ENCODE results near the gene DGKA.
A peak's percentile ranks its signal among the peaks of the same experiment; 100 is the strongest.

Gene DGKA

DNA sequence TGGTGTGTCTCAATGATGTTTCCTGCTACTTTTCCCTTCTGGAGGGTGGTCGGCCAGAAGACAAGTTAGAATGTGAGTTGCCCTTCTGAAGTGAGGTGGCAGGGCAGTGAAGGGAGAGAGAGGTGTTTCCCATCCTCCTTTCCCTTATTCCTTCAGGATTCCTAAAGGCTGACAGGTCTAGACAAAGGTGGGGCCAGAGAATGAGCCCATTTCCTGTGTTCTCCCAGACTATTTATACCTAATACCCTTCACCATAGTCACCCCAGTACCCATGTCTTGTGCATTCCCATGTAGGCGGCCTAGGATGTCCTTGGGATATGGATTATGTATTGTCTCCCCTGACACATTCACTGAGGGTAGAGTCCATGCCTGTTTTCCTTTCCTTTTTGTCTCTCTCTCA, 7.0 kb downstream of the DGKA start:
- DNase-seq (ENCODE audit: insufficient read length, low spot score): no peak
- TF ChIP-seq POLR2A (IDR thresholded peaks at IDR 0.05; ENCODE audit: low read depth, low read length): no peak
- no peak for FAIRE-seq

DNA sequence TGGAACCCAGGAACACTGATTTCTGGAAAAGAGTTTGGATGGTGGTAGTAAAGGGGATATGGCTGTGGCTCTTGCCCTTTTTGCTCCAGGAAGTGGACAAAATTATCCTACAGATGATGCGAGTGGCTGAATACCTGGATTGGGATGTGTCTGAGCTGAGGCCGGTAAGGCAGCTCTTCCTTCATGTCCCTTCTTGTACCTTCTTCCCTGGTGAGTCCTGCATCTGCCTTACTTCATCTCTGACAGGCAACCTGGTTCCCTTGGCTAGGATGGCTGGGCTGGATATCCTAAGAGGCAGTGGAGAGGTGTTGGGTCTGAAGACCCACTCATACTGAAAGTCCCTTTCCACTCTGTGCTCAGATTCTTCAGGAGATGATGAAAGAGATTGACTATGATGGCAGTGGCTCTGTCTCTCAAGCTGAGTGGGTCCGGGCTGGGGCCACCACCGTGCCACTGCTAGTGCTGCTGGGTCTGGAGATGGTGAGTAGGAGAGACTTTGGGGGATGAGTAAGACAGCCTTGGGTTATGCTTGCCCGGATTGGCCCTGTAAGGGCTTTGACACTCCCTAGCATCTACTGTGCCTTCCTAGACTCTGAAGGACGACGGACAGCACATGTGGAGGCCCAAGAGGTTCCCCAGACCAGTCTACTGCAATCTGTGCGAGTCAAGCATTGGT, 8.0 kb downstream of the DGKA start:
- no peak for FAIRE-seq
- TF ChIP-seq POLR2A (IDR thresholded peaks at IDR 0.05; ENCODE audit: low read depth, low read length): no peak
- no peak for DNase-seq (ENCODE audit: insufficient read length, low spot score)

DNA sequence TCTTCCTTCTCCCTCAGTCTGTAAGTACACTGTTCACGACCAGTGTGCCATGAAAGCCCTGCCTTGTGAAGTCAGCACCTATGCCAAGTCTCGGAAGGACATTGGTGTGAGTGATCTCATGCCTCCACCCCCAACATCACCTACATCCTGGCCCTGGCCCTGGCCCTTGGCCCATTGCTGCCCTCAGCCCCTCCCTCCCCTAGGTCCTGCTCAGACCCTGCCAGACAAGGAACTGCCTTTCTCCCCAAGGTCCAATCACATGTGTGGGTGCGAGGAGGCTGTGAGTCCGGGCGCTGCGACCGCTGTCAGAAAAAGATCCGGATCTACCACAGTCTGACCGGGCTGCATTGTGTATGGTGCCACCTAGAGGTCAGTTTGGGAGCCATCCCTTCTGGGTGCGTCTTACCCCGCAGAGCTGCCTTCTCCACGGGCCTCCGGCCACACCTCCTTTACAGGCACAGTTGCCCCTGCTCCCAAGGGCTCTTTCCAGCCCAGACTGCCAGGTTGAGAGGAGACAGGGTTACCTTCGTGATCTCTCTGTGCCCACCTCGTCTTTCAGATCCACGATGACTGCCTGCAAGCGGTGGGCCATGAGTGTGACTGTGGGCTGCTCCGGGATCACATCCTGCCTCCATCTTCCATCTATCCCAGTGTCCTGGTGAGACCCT, 9.2 kb downstream of the DGKA start:
- DNase-seq (ENCODE audit: insufficient read length, low spot score): peak; percentile 81
- peak; percentile 78 for FAIRE-seq
- TF ChIP-seq POLR2A (IDR thresholded peaks at IDR 0.05; ENCODE audit: low read depth, low read length): no peak

DNA sequence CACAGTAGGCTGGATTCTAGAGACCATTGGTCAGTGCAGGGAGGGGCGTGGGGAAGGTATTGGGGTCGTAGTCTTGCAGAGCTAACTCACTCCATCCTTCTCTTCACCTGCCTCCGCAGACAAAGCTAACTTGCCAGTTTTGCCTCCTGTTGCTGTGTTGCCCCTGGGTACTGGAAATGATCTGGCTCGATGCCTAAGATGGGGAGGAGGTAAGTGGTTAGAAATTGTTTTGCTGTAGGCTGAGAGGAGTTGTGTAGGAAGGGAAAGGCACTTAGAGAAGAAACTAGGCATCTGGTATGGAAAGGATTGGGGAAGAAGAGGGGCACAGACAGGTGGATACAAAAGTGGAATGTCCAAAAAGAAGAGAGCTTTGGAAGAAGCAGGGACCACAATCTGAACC, 11.1 kb downstream of the DGKA start:
- no peak for DNase-seq (ENCODE audit: insufficient read length, low spot score)
- no peak for FAIRE-seq
- TF ChIP-seq POLR2A (IDR thresholded peaks at IDR 0.05; ENCODE audit: low read depth, low read length): no peak

DNA sequence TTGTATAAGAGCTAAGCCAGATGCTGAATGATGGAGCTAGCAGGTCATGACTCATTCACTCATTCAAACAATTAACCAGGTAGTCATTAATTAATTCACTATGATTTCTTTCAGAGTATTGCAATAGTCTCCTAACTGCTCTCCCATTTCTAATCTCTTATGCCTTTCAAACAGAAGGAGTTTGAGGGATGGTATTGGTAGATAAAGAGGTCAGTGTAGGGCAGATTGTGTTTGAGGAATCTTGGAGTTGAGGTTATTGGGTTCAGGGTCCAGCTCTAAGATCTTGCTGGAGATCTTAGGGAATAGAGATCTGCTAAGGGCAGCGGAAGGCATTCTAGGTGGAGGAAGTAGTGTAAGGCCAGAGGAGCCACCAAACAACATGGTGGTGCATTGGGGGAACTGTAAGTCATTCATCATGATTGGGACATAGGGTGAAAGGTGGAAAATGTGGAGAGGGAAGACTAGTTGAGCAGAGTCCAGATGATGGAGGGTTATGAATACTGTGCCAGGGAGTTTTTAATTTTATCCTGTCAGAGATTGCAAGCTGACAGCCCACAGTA, 11.7 kb downstream of the DGKA start:
- no peak for TF ChIP-seq POLR2A (IDR thresholded peaks at IDR 0.05; ENCODE audit: low read depth, low read length)
- DNase-seq (ENCODE audit: insufficient read length, low spot score) (no peak), FAIRE-seq (no peak)

DNA sequence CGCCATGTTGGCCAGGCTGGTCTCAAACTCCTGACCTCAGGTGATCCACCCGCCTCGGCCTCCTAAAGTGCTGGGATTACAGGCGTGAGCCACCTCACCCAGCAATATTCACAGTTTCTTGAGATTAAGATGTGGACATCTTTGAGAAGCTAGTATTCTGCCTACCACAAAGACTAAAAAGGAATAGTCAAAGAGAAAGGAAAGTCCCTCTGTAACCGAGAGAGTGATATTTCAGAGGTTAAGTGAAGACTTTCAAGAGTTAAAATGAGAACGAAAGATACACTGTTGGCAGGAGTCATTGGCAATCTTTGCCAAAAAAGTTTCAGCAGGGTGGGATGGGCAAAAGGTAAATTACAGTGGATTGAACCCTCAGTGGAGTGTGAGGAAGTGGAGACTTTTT, 15.6 kb downstream of the DGKA start:
- no peak for FAIRE-seq
- TF ChIP-seq POLR2A (IDR thresholded peaks at IDR 0.05; ENCODE audit: low read depth, low read length): no peak

DNA sequence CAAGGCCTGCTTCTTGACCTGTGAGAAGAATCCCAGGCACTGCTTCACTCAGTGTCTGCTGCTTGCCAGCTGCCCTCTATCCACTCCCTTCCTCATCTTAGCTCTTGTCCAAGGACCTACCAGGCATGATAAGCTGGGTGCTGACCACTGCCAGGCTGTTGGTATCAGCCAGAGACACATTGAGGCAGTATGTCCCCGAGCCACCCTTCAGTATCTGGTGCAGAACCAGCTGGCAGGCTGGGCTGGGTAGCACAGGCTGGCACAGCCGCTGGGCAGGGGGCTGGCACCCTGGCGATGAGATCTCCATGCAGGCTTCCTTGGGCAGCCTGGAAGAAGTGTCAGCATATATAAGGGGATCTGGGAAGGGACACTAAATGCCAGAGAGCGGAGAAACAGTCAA, 24.4 kb downstream of the DGKA start:
- DNase-seq (ENCODE audit: insufficient read length, low spot score): no peak
- TF ChIP-seq POLR2A (IDR thresholded peaks at IDR 0.05; ENCODE audit: low read depth, low read length): no peak
- FAIRE-seq: no peak

More for the DNA sequence above, 15.6 kb downstream of the DGKA start:
- no peak for DNase-seq (ENCODE audit: insufficient read length, low spot score)

DNA sequence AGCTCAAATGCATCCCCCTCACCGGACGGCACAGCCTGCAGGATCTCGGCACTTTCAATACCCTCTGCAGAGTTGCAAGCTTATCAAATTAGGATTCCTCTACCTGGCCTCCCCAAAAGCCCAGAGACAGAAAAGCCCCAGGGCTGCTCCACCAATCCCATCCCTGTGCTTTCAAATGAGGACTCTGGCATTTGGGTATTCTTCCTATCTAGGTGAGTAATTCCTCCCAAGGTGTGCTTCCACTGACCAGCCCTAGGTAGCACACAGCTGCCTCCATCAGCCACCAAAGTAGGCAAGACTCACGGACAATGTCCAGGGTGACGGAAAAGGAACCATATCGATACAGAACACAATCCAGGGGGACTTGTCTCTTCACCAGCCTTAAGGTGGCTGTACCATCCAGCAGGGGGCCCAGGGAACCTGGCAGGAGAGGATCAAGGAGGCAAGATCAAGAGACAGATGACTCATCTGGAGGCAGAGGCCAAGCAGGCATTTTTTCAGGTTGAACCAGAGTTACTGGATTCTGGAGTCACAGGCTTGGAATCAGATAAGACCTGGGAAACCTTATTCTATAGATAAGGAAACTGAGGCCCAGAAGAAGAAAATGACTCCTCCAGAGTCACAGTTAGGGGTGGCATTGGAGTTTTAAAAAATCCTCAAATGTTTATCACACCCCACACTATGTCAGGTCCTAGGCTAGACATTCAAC, 25.0 kb downstream of the DGKA start:
- DNase-seq (ENCODE audit: insufficient read length, low spot score) (no peak), FAIRE-seq (no peak)
- TF ChIP-seq POLR2A (IDR thresholded peaks at IDR 0.05; ENCODE audit: low read depth, low read length): no peak

DNA sequence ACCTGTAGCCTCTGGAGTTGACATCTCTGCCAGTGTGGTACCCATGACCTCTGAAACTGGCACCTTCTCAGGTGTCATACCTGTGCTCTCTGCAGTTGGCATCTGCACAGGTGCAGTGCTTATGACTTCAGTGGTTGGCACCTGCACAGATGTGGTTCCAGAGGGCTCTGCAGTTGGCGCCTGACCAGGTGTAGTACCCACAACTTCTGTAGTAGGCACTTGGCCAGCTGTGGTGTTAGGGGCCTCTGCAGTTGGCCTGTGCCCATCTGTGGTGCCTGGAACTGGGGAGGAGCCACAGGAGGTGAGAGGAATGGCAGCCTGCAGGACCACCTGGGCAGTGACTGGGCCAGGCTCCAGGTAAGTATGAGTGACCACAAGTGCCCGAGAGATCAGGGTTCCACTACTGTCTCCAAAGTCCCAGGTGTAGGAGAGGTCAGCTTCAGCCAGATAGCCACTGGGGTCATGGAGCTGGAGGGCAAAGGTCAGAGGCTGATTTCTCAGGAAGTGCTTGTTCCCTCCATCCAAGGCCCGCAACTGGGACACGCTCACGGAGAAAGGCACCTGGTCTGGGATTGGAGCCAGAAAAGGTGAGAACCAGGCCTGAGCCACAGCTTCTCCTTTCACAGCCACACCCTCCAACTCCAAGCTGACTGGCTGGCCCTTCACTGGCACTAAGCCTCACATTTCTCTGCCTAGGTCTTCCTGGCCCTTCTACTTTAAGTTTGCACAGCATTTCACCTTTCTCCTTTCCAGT, 26.3 kb downstream of the DGKA start:
- DNase-seq (ENCODE audit: insufficient read length, low spot score) (no peak), FAIRE-seq (no peak)
- no peak for TF ChIP-seq POLR2A (IDR thresholded peaks at IDR 0.05; ENCODE audit: low read depth, low read length)

DNA sequence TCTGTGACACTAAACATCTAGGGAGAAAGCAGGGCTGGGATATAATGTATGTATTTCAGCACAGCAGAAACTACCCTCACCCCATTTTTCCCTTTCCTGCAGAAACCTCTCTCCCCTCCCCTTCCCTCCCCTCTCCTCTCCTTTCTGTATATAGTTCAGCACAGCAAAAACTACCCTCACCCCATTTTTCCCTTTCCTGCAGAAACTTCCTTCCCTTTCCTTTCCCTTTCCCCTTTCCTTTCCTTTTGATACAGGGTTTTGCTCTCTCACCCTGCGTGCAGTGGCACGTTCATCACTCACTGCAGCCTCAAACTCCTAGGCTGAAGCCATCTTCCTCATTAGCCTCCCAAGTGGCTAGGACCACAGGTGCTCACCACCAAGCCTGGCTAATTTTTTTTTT, 32.8 kb downstream of the DGKA start:
- FAIRE-seq (no peak), DNase-seq (ENCODE audit: insufficient read length, low spot score) (no peak)
- TF ChIP-seq POLR2A (IDR thresholded peaks at IDR 0.05; ENCODE audit: low read depth, low read length): no peak

DNA sequence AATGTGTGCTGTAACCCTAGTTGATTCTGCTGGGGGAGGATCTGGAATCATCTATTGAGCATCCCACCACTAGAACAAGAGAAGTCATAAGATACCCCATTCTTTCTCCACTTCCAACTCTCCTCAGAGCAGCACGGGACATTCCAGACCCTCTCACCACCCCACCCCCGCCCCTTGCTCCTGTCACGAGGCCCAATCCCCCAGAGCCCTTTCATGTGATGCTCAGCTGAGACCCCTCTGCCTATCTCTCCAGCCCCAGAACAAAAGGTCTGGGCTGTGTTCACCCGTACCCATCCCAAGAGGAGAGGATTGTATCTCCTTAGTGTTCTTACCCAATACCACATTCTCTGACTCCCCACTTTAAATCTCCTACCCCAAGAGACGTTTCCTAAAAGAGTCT, 34.3 kb downstream of the DGKA start:
- no peak for FAIRE-seq
- TF ChIP-seq POLR2A (IDR thresholded peaks at IDR 0.05; ENCODE audit: low read depth, low read length): no peak
- no peak for DNase-seq (ENCODE audit: insufficient read length, low spot score)

DNA sequence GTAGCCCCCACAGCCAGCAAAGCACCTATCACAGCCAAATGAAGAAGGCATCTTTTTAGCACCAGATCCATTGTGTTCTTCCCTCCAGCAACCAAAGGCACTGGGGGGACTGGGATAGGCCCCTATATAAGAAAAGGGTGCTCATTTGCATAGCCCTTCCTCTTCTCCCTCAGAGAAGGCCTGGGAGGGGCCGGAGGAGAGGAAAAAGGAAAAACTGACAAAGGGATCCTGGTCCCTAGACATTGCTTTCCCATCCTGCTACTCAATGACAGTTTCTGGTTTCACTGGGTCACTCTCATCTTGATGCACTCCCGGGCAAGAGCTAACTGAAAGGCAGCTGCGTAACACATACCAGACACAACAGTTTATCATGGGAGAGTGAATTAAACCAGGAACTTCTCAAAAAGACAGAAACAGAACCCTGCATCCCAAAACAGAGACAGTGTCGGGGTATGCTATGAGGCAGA, 35.0 kb downstream of the DGKA start, which contains the start of gene PMEL:
TSS of gene PMEL (minus strand) at position 102 of the 467 bp plus-strand sequence. CDS start at position 71, 31 bp downstream.
- no peak for TF ChIP-seq POLR2A (IDR thresholded peaks at IDR 0.05; ENCODE audit: low read depth, low read length)
- FAIRE-seq (no peak), DNase-seq (ENCODE audit: insufficient read length, low spot score) (no peak)

DNA sequence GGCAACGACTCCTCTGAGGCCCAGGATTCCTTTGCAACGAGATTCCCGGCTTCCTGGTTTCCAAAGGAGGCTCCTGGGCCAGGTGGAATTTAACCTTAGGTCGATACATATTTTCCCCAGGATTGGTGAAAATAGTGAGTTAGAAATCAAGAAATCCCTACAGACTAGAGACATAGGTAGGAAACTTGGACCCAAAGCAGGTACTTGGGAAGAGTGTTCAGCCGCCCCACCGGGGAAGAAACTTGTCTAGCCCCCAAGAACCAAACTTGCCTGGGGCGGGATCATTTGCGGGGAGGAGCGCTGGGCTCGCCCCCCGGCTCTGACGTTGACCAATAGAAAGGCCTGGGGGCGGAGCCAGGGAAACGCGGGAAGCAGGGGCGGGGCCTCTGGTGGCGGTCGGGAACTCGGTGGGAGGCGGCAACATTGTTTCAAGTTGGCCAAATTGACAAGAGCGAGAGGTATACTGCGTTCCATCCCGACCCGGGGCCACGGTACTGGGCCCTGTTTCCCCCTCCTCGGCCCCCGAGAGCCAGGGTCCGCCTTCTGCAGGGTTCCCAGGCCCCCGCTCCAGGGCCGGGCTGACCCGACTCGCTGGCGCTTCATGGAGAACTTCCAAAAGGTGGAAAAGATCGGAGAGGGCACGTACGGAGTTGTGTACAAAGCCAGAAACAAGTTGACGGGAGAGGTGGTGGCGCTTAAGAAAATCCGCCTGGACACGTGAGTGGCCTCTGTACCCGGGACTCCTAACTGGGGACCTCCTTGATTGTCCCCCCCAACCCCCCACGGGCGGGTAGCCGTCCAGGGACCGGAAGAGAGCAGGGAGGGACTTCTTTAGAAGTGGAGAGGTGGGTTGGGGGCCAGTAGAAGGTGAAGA, 35.7 kb downstream of the DGKA start, which contains the start of gene CDK2:
TSS of gene CDK2 (plus strand) at position 423 of the 874 bp plus-strand sequence. CDS start at position 602, 179 bp downstream.
- peak; percentile 53; the same call in 1 of the 2 replicates for TF ChIP-seq POLR2A (IDR thresholded peaks at IDR 0.05; ENCODE audit: low read depth, low read length)
- peak; percentile 80 for DNase-seq (ENCODE audit: insufficient read length, low spot score)
- FAIRE-seq: peak; percentile 11
